SU-DHL-6 (cell line): ENCODE data around the gene TMEM207.

Source experiments
- H2AFZ ChIP-seq: fragments of 200-600 bp; sonication (generic); 2 replicates; pipeline ENCODE4 v1.6.1; 2014; ENCODE audit warnings: low read depth, mild to moderate bottlenecking, moderate library complexity, mixed read lengths, antibody characterized with exemption, low read length; ENCODE audit not compliant: severe bottlenecking
- H3F3A ChIP-seq: fragments of 200-600 bp; shearing (Covaris generic); 2 replicates; pipeline ENCODE4 v1.6.0; 2016; ENCODE audit warnings: antibody characterized with exemption, mild to moderate bottlenecking; ENCODE audit not compliant: insufficient read depth
- H3K27ac ChIP-seq: fragments of 200-600 bp; sonication (generic); 2 replicates; pipeline ENCODE4 v1.5.1; 2016; ENCODE audit warnings: low read depth, mild to moderate bottlenecking, low read length, moderate library complexity, mixed read lengths
- H3K27me3 ChIP-seq: fragments of 200-600 bp; sonication (generic), shearing (Covaris generic); 2 replicates; pipeline ENCODE4 v1.6.0; 2014; ENCODE audit warnings: mild to moderate bottlenecking, low read length
- H3K36me3 ChIP-seq: fragments of 200-600 bp; sonication (generic); 2 replicates; pipeline ENCODE4 v1.6.1; 2014; ENCODE audit warnings: mild to moderate bottlenecking, low read length, mixed read lengths
- H3K4me2 ChIP-seq: fragments of 300-600, 200-600 bp; shearing (Covaris generic), sonication (generic); 2 replicates; pipeline ENCODE4 v1.6.0; 2014; ENCODE audit warnings: low read length, low read depth, mild to moderate bottlenecking; ENCODE audit not compliant: poor library complexity, severe bottlenecking
- H3K4me3 ChIP-seq: fragments of 200-600 bp; sonication (generic); 2 replicates; pipeline ENCODE4 v1.5.1; 2014; ENCODE audit warnings: antibody characterized with exemption, low read length, mild to moderate bottlenecking, mixed read lengths; ENCODE audit not compliant: insufficient read depth, poor library complexity, severe bottlenecking
- H3K79me2 ChIP-seq: fragments of 200-600 bp; sonication (generic); 2 replicates; pipeline ENCODE4 v1.6.1; 2014; ENCODE audit warnings: mild to moderate bottlenecking, low read length, moderate library complexity; ENCODE audit not compliant: insufficient read depth
- H3K9ac ChIP-seq: fragments of 200-600 bp; sonication (generic); 2 replicates; pipeline ENCODE4 v1.7.0; 2014; ENCODE audit warnings: mild to moderate bottlenecking, low read length
- H3K9me2 ChIP-seq: fragments of 200-600 bp; sonication (generic); replicated peaks from 2 replicates; pipeline ENCODE4 v1.6.1; 2014; ENCODE audit warnings: low read length; ENCODE audit not compliant: insufficient read depth
- H3K9me3 ChIP-seq: fragments of 200-600 bp; sonication (generic); 2 replicates; pipeline ENCODE4 v1.6.1; 2014; ENCODE audit warnings: low read length, mixed read lengths; ENCODE audit not compliant: insufficient read depth
- H4K20me1 ChIP-seq: fragments of 200-600 bp; sonication (generic); 2 replicates; pipeline ENCODE4 v1.6.1; 2014; ENCODE audit warnings: low read depth, mild to moderate bottlenecking, antibody characterized with exemption, low read length, moderate library complexity, mixed read lengths
- EZH2phosphoT487 ChIP-seq: fragments of 200-600 bp; sonication (generic), shearing (Covaris generic); conservative IDR thresholded peaks from 2 replicates; pipeline ENCODE4 v1.6.1; 2018; ENCODE audit warnings: mild to moderate bottlenecking, antibody characterized with exemption, low read length, moderate library complexity, mixed read lengths
- TF ChIP-seq, protein P1 (sequence below): fragments of 200-600 bp; sonication (generic); IDR thresholded peaks from one replicate; pipeline ENCODE4 v1.5.1; 2017; ENCODE audit warnings: antibody characterized with exemption, mild to moderate bottlenecking, low read length, moderate library complexity; ENCODE audit not compliant: insufficient read depth, poor library complexity, severe bottlenecking

Gene TMEM207

DNA sequence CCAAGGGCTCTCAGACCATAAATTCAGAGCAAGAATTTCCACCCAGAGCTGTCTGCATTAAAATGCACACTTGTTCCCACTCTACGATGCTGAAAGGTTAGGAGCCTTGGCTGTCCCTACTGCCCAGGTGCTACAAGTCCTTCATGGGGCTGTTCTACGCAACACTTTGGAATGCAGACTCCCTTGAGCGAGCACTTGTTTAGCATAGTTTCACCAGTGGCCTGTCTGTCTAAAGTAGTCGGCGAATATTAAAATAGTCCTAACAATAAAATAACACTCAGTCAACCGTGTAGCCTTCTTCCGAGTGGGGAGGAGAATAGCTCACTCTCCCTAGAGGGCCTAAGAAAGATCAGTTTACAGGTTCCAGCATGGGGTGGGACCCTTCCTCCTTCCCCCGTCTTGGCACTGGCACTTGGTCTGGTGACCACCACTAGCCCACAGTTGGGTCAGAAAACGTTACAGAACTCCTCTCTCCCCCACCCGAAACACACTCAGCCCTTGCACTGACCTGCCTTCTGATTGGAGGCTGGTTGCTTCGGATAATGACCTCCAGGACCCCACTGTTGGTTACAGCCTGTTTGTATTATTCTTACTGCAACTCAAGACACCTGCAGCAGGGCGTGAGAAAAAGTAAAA lies 62.0 kb downstream of the TMEM207 start, which contains the start of gene CLDN16:
CLDN16 (plus strand) TSS at position 586 of the 636 bp plus-strand sequence. CDS start 167 bp downstream, outside the sequence.
- Histone ChIP-seq H3K79me2 (no peaks in the 10 kb centered on the region), H4K20me1 (no peaks in the 10 kb centered on the region), H3K4me3 (no peak within 1 kb of the TSS), H3K36me3 (no peaks in the 10 kb centered on the region), H3K4me2 (no peak within 1 kb of the TSS), H3K9me2 (no peaks in the 10 kb centered on the region), H3K9me3 (no peaks in the 10 kb centered on the region), H2AFZ (no peak within 1 kb of the TSS), H3K27ac (no peak within 1 kb of the TSS), H3K9ac (no peak within 1 kb of the TSS), H3K27me3 (no peaks in the 10 kb centered on the region), H3F3A (no peaks in the 10 kb centered on the region)
- TF ChIP-seq, protein P1, sequence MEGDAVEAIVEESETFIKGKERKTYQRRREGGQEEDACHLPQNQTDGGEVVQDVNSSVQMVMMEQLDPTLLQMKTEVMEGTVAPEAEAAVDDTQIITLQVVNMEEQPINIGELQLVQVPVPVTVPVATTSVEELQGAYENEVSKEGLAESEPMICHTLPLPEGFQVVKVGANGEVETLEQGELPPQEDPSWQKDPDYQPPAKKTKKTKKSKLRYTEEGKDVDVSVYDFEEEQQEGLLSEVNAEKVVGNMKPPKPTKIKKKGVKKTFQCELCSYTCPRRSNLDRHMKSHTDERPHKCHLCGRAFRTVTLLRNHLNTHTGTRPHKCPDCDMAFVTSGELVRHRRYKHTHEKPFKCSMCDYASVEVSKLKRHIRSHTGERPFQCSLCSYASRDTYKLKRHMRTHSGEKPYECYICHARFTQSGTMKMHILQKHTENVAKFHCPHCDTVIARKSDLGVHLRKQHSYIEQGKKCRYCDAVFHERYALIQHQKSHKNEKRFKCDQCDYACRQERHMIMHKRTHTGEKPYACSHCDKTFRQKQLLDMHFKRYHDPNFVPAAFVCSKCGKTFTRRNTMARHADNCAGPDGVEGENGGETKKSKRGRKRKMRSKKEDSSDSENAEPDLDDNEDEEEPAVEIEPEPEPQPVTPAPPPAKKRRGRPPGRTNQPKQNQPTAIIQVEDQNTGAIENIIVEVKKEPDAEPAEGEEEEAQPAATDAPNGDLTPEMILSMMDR = no peak
- no peak for TF ChIP-seq EZH2phosphoT487

GRCh38 chr3:190385731-190386688 lies 63.7 kb downstream of the TMEM207 start:
- Histone ChIP-seq H3K4me3 (no peak overlapping the region), H4K20me1 (no peaks in the 10 kb centered on the region), H3K27ac (no peak overlapping the region), H3K79me2 (no peaks in the 10 kb centered on the region), H3K9ac (no peak overlapping the region), H3K27me3 (no peaks in the 10 kb centered on the region), H2AFZ (no peak overlapping the region), H3K9me2 (no peaks in the 10 kb centered on the region), H3K4me2 (no peak overlapping the region), H3F3A (no peaks in the 10 kb centered on the region), H3K36me3 (no peaks in the 10 kb centered on the region), H3K9me3 (no peaks in the 10 kb centered on the region)
- no peak for TF ChIP-seq EZH2phosphoT487
- TF ChIP-seq, protein P1 = no peak

- Histone ChIP-seq H3K36me3 (no peaks in the 10 kb centered on the region), H3K79me2 (no peaks in the 10 kb centered on the region), H2AFZ (no peak overlapping the region), H3K9me3 (no peaks in the 10 kb centered on the region), H3K4me2 (no peak overlapping the region), H3K9me2 (no peaks in the 10 kb centered on the region), H4K20me1 (no peaks in the 10 kb centered on the region), H3K4me3 (no peak overlapping the region), H3K27me3 (no peaks in the 10 kb centered on the region), H3F3A (no peaks in the 10 kb centered on the region), H3K9ac (no peak overlapping the region), H3K27ac (no peak overlapping the region)
- no peak for TF ChIP-seq EZH2phosphoT487
- TF ChIP-seq, protein P1 = no peak
These were observed 65.4 kb downstream of the TMEM207 start for GRCh38 chr3:190384309-190384756.
